ENCODE data around the gene SYT6.

The SYT6 gene

GRCh38 chr1:114088392-114089299 is 65.0 kb downstream of the SYT6 start:
- no peaks in the 10 kb centered on the region for H3K9me3 ChIP-seq (ENCODE audit: control insufficient read depth, low read depth, low read length)
- peaks cover 24% of the 10 kb centered on the region for H3K4me1 ChIP-seq (ENCODE audit: control insufficient read depth, low read depth, low read length)
- H3K36me3 ChIP-seq (ENCODE audit: control insufficient read depth, low read depth, low read length): peaks cover 40% of the 10 kb centered on the region
- no peak overlapping the region for H3K27ac ChIP-seq (ENCODE audit: low read length)
- H3K4me3 ChIP-seq (ENCODE audit: low read length): no peak overlapping the region
- no peaks in the 10 kb centered on the region for H3K27me3 ChIP-seq (ENCODE audit: control insufficient read depth, insufficient read depth, low read length)
- no peak overlapping the region for H3K9ac ChIP-seq (ENCODE audit: low read length)

DNA sequence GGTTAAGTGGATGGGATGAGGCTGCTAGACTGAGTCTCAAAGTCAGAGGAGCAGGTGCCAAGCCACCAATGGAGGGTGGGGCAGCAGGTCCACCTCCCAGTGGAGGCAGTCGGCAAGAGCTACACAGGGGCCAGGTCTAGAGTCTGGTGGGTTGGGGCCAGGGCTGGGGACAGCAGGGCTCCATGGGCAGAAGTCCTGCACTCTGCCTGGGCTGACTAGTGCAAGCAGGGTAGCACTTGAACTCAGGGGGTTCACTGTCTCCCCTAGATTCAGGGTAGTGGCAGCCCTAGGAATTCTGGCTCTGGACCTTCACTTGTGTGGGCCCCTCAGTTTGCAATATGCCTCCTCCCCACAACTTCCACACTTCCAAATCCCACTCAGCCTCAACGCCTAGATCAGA is 66.2 kb downstream of the SYT6 start:
- Histone ChIP-seq H3K27ac (ENCODE audit: low read length) (no peak overlapping the region), H3K36me3 (ENCODE audit: control insufficient read depth, low read depth, low read length) (peaks cover 29% of the 10 kb centered on the region), H3K27me3 (ENCODE audit: control insufficient read depth, insufficient read depth, low read length) (no peaks in the 10 kb centered on the region)

GRCh38 chr1:114086601-114087368 is 66.9 kb downstream of the SYT6 start:
- H3K4me1 ChIP-seq (ENCODE audit: control insufficient read depth, low read depth, low read length): peaks cover 41% of the 10 kb centered on the region
- H3K9me3 ChIP-seq (ENCODE audit: control insufficient read depth, low read depth, low read length): no peaks in the 10 kb centered on the region
- H3K27ac ChIP-seq (ENCODE audit: low read length): no peak overlapping the region
- H3K36me3 ChIP-seq (ENCODE audit: control insufficient read depth, low read depth, low read length): peaks cover 22% of the 10 kb centered on the region
- no peaks in the 10 kb centered on the region for H3K27me3 ChIP-seq (ENCODE audit: control insufficient read depth, insufficient read depth, low read length)
- no peak overlapping the region for H3K9ac ChIP-seq (ENCODE audit: low read length)
- H3K4me3 ChIP-seq (ENCODE audit: low read length): no peak overlapping the region

More for the DNA sequence above, 66.2 kb downstream of the SYT6 start:
- Histone ChIP-seq H3K4me3 (ENCODE audit: low read length) (no peak overlapping the region), H3K9ac (ENCODE audit: low read length) (no peak overlapping the region), H3K9me3 (ENCODE audit: control insufficient read depth, low read depth, low read length) (no peaks in the 10 kb centered on the region), H3K4me1 (ENCODE audit: control insufficient read depth, low read depth, low read length) (peaks cover 34% of the 10 kb centered on the region)

DNA sequence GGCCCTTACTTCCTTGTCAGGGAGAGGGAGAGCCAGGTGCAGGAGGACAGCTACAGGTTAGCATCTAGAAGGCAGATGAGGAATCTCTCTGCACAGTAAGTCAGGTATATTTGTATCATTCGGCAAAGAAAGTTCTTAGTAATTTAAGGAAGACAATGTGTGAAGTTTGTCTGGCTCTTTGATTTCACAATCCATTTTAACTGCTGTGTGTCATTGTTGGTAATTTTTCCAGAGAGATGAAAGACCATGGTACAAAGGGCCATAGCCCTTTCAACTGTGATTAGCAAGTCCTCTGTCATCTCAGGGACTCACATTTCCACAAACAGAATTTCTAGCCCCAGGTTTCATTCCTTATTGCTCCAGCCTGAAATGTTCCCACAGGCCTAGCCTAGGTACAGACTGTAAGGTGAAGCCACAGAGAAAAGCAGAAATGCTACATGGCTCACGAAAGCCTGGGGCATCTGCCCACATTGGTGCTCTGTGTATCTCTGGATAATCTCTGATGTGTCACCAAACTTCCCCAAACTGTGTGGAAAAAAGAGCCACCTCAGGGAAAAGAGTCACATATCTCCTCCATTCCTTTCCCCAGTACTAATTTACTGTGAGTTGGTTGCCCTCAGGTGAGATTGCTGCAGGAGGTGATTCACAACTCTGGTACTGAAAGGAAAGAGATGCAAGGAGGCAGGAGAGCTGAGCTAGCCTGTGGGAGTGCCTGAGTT is 70.6 kb downstream of the SYT6 start:
- Histone ChIP-seq H3K36me3 (ENCODE audit: control insufficient read depth, low read depth, low read length) (no peaks in the 10 kb centered on the region), H3K9ac (ENCODE audit: low read length) (no peak overlapping the region), H3K4me3 (ENCODE audit: low read length) (no peak overlapping the region), H3K4me1 (ENCODE audit: control insufficient read depth, low read depth, low read length) (peaks cover 43% of the 10 kb centered on the region), H3K9me3 (ENCODE audit: control insufficient read depth, low read depth, low read length) (no peaks in the 10 kb centered on the region), H3K27me3 (ENCODE audit: control insufficient read depth, insufficient read depth, low read length) (no peaks in the 10 kb centered on the region), H3K27ac (ENCODE audit: low read length) (no peak overlapping the region)

DNA sequence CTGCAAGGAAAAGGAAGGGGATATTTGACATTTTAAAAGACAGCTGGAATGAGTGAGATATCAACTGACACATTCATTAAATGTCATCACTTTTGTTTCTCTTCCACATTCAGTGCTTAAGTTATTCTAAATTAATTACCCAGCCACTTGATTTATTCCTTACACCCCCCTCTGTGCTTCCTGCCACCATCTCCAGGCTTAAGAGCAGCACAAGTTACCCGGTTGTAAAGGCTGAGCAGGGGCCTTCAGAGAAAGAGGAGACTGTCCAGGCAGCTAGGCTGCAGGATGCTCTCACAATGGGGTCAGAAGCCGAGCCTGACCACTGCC is 71.4 kb downstream of the SYT6 start:
- Histone ChIP-seq H3K4me1 (ENCODE audit: control insufficient read depth, low read depth, low read length) (peaks cover 41% of the 10 kb centered on the region), H3K9me3 (ENCODE audit: control insufficient read depth, low read depth, low read length) (no peaks in the 10 kb centered on the region)

GRCh38 chr1:114081437-114082303 is 72.0 kb downstream of the SYT6 start:
- Histone ChIP-seq H3K27ac (ENCODE audit: low read length) (no peak overlapping the region), H3K4me1 (ENCODE audit: control insufficient read depth, low read depth, low read length) (peaks cover 46% of the 10 kb centered on the region), H3K36me3 (ENCODE audit: control insufficient read depth, low read depth, low read length) (no peaks in the 10 kb centered on the region), H3K4me3 (ENCODE audit: low read length) (no peak overlapping the region), H3K9ac (ENCODE audit: low read length) (no peak overlapping the region), H3K27me3 (ENCODE audit: control insufficient read depth, insufficient read depth, low read length) (no peaks in the 10 kb centered on the region), H3K9me3 (ENCODE audit: control insufficient read depth, low read depth, low read length) (no peaks in the 10 kb centered on the region)

More for the DNA sequence above, 71.4 kb downstream of the SYT6 start:
- Histone ChIP-seq H3K36me3 (ENCODE audit: control insufficient read depth, low read depth, low read length) (no peaks in the 10 kb centered on the region), H3K9ac (ENCODE audit: low read length) (no peak overlapping the region), H3K27me3 (ENCODE audit: control insufficient read depth, insufficient read depth, low read length) (no peaks in the 10 kb centered on the region), H3K4me3 (ENCODE audit: low read length) (no peak overlapping the region), H3K27ac (ENCODE audit: low read length) (no peak overlapping the region)

- H3K27ac ChIP-seq (ENCODE audit: low read length): no peak overlapping the region
- peaks cover 55% of the 10 kb centered on the region for H3K4me1 ChIP-seq (ENCODE audit: control insufficient read depth, low read depth, low read length)
- no peak overlapping the region for H3K4me3 ChIP-seq (ENCODE audit: low read length)
- no peaks in the 10 kb centered on the region for H3K27me3 ChIP-seq (ENCODE audit: control insufficient read depth, insufficient read depth, low read length)
- no peak overlapping the region for H3K9ac ChIP-seq (ENCODE audit: low read length)
- no peaks in the 10 kb centered on the region for H3K9me3 ChIP-seq (ENCODE audit: control insufficient read depth, low read depth, low read length)
- H3K36me3 ChIP-seq (ENCODE audit: control insufficient read depth, low read depth, low read length): no peaks in the 10 kb centered on the region
Measured at GRCh38 chr1:114080511-114081436, 72.9 kb downstream of the SYT6 start.

DNA sequence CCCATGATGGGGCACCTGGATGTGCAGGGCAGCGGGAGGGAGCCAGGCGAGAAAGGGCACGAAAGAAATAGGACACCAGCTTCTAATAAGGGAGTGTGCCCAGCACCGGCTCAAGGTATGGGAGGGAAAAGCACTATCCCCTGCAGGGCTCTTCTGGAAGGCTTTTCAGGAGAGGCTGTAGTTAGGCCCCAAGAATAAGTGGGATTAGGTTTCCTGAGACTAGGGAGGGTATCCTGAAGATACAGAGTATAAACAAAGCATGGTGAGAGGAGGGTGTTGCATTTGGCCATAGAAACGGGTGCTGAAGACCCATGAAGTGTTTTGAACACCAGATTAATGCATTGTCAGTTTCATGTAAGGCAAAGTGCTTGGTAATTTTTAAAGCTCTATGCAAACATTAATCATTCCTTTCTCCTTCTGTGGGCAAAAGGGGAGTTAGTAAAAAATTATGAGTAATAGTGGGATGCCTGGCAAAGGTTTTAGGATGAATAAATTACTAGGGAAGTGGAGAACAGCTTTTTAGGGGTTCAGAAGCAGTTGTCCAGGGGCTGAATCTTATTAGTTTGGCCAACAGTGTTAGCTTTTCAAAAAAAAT is 74.0 kb downstream of the SYT6 start:
- no peak overlapping the region for H3K27ac ChIP-seq (ENCODE audit: low read length)
- H3K27me3 ChIP-seq (ENCODE audit: control insufficient read depth, insufficient read depth, low read length): no peaks in the 10 kb centered on the region
- H3K9me3 ChIP-seq (ENCODE audit: control insufficient read depth, low read depth, low read length): no peaks in the 10 kb centered on the region
- no peak overlapping the region for H3K4me3 ChIP-seq (ENCODE audit: low read length)
- H3K9ac ChIP-seq (ENCODE audit: low read length): no peak overlapping the region
- no peaks in the 10 kb centered on the region for H3K36me3 ChIP-seq (ENCODE audit: control insufficient read depth, low read depth, low read length)
- peaks cover 65% of the 10 kb centered on the region for H3K4me1 ChIP-seq (ENCODE audit: control insufficient read depth, low read depth, low read length)

GRCh38 chr1:114078116-114078515 is 75.6 kb downstream of the SYT6 start:
- Histone ChIP-seq H3K9ac (ENCODE audit: low read length) (no peak overlapping the region), H3K4me1 (ENCODE audit: control insufficient read depth, low read depth, low read length) (peaks cover 65% of the 10 kb centered on the region)

DNA sequence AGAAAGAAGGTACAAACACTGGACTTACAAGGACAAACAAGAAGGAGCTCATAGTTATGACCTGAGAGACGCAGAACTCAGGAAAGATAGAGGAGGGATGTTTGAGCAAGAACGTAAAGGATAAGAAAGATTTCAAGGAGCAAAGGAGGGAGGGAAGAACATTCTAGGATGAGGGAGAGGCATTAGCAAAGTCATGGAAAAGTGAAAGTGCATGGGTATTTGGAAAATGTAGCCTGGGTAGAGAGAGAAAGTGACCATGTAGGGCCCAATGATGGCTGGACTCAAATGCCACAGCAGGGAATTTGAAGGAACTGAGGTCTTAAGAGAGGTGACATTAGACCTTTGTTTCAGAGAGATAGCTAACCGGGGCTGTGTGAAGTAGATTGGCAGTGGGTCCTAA is 76.5 kb downstream of the SYT6 start:
- no peaks in the 10 kb centered on the region for H3K36me3 ChIP-seq (ENCODE audit: control insufficient read depth, low read depth, low read length)
- H3K9ac ChIP-seq (ENCODE audit: low read length): no peak overlapping the region
- peaks cover 56% of the 10 kb centered on the region for H3K4me1 ChIP-seq (ENCODE audit: control insufficient read depth, low read depth, low read length)
- H3K4me3 ChIP-seq (ENCODE audit: low read length): no peak overlapping the region
- no peaks in the 10 kb centered on the region for H3K27me3 ChIP-seq (ENCODE audit: control insufficient read depth, insufficient read depth, low read length)
- no peak overlapping the region for H3K27ac ChIP-seq (ENCODE audit: low read length)
- peaks cover 8% of the 10 kb centered on the region for H3K9me3 ChIP-seq (ENCODE audit: control insufficient read depth, low read depth, low read length)

More at GRCh38 chr1:114078116-114078515, 75.6 kb downstream of the SYT6 start:
- no peak overlapping the region for H3K27ac ChIP-seq (ENCODE audit: low read length)
- H3K27me3 ChIP-seq (ENCODE audit: control insufficient read depth, insufficient read depth, low read length): no peaks in the 10 kb centered on the region
- no peaks in the 10 kb centered on the region for H3K9me3 ChIP-seq (ENCODE audit: control insufficient read depth, low read depth, low read length)
- H3K4me3 ChIP-seq (ENCODE audit: low read length): no peak overlapping the region
- H3K36me3 ChIP-seq (ENCODE audit: control insufficient read depth, low read depth, low read length): no peaks in the 10 kb centered on the region

Measured in iPS-18a (cell line).